Measurements from ENCODE around the gene TUBG2. TPM values are rescaled to one million over a fixed set of nuclear protein-coding genes. Genes with fewer than 3 reads are reported as not detected.

Gene TUBG2
- total RNA-seq, 1 experiment from 2014 or later: 20.9 TPM

GRCh38 chr17:42676424-42677011, 17.4 kb downstream of the TUBG2 start, which contains the start of gene PLEKHH3 (continued):
- TF ChIP-seq REST (IDR thresholded peaks at IDR 0.05; ENCODE audit: low read depth) (no peak), RAD21 (IDR thresholded peaks at IDR 0.05; ENCODE audit: low read depth) (no peak)

DNA sequence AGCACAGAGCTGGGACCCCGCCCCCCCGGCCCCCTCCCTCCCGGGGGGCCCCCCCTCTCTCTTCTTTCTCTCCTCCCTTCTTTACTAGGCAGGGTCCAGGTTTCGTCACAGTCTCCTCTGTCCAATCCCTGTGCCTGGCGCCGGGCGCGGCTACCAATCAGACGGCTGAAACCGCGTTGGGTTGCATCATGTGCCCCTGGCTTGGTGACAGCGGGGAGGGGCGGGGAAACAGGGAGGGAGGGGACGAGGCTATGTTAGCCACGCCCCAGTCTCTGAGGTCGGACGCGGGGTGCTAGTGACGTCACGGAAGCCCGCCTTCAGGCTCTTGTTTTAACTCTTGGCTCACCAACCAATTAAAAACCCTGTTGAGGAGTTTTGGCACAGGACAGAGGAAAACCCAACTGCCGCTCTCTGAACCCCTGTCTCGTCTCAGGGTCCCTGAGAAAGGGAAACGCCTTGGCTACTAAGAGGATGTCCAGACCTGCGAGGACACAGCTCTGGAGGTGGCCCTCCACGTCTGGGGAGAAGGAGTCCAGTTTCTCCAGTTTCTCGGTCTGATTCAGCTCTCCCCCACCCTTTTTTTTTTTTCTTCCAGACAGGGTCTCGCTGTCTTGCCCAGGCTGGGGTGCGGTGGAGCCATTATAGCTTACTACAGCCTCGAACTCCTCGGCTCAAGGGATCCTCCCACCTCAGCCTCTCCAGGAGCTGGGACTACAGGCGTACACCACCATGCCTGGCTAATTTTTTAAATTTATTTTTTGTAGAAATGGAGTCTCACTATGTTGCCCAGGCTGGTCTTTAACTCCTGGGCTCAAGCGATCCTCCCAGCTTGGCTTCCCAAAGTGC, 18.2 kb downstream of the TUBG2 start:
- intact Hi-C loops (cut with micrococcal nuclease): loop anchor here (5.0 kb wide), 1 partner anchor 55 kb away; no protein-coding TSS in a partner anchor
- H3K4me1 ChIP-seq (ENCODE audit: control insufficient read depth in 1 of 2, insufficient read depth in 2 of 2, low read length in 2 of 2): peaks cover 37 to 72% of the 10 kb centered on the region in 2 experiments
- H4K20me1 ChIP-seq (ENCODE audit: insufficient read depth): no peaks in the 10 kb centered on the region
- RAD21 ChIA-PET (ENCODE audit: low non-redundant PET in 1 of 2, low total read pairs in 2 of 2, uncharacterized antibody in 2 of 2, unreplicated experiment in 2 of 2): interaction anchor here (0.7 to 1.7 kb wide), 5 partner anchors 49 to 99 kb away, joined by 3 to 6 read pairs (median 3); partner anchors contain the start of genes RETREG3 (in 1 of the 2) and TUBG1 (in 1 of the 2)
- no peaks in the 10 kb centered on the region for H3K9me2 ChIP-seq (ENCODE audit: insufficient read depth)
- H3K36me3 ChIP-seq (ENCODE audit: control insufficient read depth in 1 of 2, insufficient read depth in 2 of 2, low read length in 2 of 2): peaks cover 9 to 12% of the 10 kb centered on the region in 2 experiments; a peak in 3 of 4 replicates
- H2AFZ ChIP-seq (ENCODE audit: low read depth, low read length, poor library complexity, severe bottlenecking): no peak overlapping the region
- CTCF ChIA-PET: interaction anchor here (0.8 to 6.4 kb wide), 6 partner anchors 10 to 99 kb away, joined by 3 to 136 read pairs (median 4); partner anchors contain the start of genes PSMC3IP and TUBG2
- H3K4me3 ChIP-seq (replicated peaks in 1 of 2; ENCODE audit: low read depth in 1 of 2, low read length in 2 of 2): peak overlapping the region; percentile 95 to 98
- peak overlapping the region; percentile 99 for H3K4me2 ChIP-seq (ENCODE audit: low read length)
- H3K27ac ChIP-seq (ENCODE audit: low read depth, low read length): peak overlapping the region; percentile 96
- POLR2A ChIA-PET: interaction anchor here (1.3 to 3.6 kb wide), 5 partner anchors 10 to 639 kb away, joined by 3 to 16 read pairs (median 7); partner anchors contain the start of genes RETREG3 and TUBG1
- H3K27me3 ChIP-seq (ENCODE audit: insufficient read depth, low read length): no peaks in the 10 kb centered on the region
- H3K9ac ChIP-seq (ENCODE audit: low read length): peak overlapping the region; percentile 95
- no peaks in the 10 kb centered on the region for H3K9me3 ChIP-seq (ENCODE audit: control insufficient read depth in 1 of 2, insufficient read depth in 1 of 2, low read depth in 1 of 2, low read length in 2 of 2)
- TSS peak; percentile 56 for BruUV-seq (replicated peaks)
- peaks cover 38% of the 10 kb centered on the region for H3K79me2 ChIP-seq (ENCODE audit: insufficient read depth, low read length)
- DNase-seq (ENCODE audit: low read depth, low spot score) (peak; percentile 99), ATAC-seq (peak; percentile 71)
- TF ChIP-seq, protein P1, sequence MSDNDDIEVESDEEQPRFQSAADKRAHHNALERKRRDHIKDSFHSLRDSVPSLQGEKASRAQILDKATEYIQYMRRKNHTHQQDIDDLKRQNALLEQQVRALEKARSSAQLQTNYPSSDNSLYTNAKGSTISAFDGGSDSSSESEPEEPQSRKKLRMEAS (IDR thresholded peaks at IDR 0.05): peak; percentile 58; the same call in 1 of the 2 replicates
- TF ChIP-seq EGR1 (IDR thresholded peaks at IDR 0.05; ENCODE audit: low read depth): no peak
- TF ChIP-seq REST (IDR thresholded peaks at IDR 0.05; ENCODE audit: low read depth): no peak
- peak; percentile 11; the same call in 1 of the 2 replicates for TF ChIP-seq POLR2AphosphoS5 (IDR thresholded peaks at IDR 0.05; ENCODE audit: low read depth, low read length)
- TF ChIP-seq SRF (IDR thresholded peaks at IDR 0.05; ENCODE audit: low read depth): no peak
- no peak for TF ChIP-seq JUND (IDR thresholded peaks at IDR 0.05)
- no peak for TF ChIP-seq TCF7L2 (IDR thresholded peaks at IDR 0.05; ENCODE audit: borderline replicate concordance, extremely low read depth, insufficient read depth, insufficient read length)
- TF ChIP-seq, protein P2, sequence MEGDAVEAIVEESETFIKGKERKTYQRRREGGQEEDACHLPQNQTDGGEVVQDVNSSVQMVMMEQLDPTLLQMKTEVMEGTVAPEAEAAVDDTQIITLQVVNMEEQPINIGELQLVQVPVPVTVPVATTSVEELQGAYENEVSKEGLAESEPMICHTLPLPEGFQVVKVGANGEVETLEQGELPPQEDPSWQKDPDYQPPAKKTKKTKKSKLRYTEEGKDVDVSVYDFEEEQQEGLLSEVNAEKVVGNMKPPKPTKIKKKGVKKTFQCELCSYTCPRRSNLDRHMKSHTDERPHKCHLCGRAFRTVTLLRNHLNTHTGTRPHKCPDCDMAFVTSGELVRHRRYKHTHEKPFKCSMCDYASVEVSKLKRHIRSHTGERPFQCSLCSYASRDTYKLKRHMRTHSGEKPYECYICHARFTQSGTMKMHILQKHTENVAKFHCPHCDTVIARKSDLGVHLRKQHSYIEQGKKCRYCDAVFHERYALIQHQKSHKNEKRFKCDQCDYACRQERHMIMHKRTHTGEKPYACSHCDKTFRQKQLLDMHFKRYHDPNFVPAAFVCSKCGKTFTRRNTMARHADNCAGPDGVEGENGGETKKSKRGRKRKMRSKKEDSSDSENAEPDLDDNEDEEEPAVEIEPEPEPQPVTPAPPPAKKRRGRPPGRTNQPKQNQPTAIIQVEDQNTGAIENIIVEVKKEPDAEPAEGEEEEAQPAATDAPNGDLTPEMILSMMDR (IDR thresholded peaks at IDR 0.05 in 2 of 3, conservative IDR thresholded peaks at IDR 0.05 in 1 of 3; ENCODE audit: borderline replicate concordance in 1 of 3, insufficient read depth in 1 of 3, low read depth in 2 of 3, low read length in 2 of 3): no peak
- no peak for TF ChIP-seq EZH2 (IDR thresholded peaks at IDR 0.05)
- no peak for TF ChIP-seq ZFX (IDR thresholded peaks at IDR 0.05)
